ENCODE measurements around the gene MB21D2.

MB21D2 gene

DNA sequence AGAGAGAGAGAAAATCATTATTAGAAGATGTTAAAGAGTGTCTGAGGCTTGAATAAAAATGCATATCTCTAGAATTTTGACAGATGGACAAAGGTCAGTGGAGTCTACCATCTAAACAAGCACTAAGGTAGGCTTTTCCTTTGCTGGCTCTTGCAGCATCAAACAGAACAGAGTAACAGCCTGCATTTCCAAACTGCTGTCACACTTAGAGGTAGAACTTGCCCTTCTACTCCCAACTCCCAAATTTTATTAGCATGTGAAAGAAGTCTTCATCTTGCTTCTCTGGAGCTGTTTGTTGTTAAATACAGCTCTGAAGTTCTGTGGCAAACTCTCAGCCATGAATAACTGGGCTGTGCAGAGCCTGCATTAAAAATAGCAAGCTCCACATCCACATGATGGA is 4.1 kb upstream of the MB21D2 start:
- no peak for DNase-seq (ENCODE audit: low read depth in 2 of 2)

GRCh38 chr3:192920411-192920810 is 2.8 kb upstream of the MB21D2 start:
- no peak for DNase-seq (ENCODE audit: low read depth in 2 of 2)

DNA sequence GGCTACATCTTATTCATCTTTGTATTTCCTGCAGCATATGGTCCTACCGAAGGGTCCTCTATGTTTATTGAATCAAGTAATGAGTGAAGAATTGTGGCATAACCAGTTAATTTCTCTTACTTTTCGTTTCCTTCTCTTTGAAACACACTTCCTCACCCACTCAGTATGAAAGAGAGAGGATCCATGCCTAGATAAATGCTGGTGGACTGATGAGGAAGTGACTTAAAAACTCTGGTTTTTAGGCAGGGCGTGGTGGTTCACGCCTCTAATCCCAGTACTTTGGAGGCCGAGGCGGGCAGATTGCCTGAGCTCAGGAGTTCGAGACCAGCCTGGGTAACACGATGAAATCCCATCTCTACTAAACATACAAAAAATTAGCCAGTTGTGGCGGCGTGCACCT is 2.2 kb upstream of the MB21D2 start:
- no peak for DNase-seq (ENCODE audit: low read depth in 2 of 2)

- no peak for DNase-seq (ENCODE audit: low read depth in 2 of 2)
These were observed 576 bp upstream of the MB21D2 start for GRCh38 chr3:192918275-192918588.

DNA sequence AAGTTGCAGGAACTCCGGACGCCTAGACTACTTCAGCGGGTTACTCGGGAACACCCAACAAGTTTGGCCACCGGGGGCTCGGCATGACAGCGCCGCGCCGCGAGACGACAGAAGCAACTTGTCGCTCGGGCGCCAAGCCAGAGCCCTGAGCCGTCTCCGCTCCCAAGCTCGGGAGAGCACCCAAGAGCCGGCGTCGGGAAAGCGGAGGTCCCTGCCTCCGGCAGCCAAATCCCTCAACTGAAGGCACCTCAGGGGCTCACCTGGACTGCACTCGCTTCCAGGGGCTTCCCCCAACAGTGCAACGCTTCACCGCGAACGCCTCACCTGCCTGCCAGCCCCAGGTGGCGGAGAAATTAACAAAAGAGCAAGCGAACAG is 640 bp downstream of the MB21D2 start:
- DNase-seq (ENCODE audit: low read depth in 2 of 2) = no peak

GRCh38 chr3:192916371-192917027 is 1.2 kb downstream of the MB21D2 start:
- no peak for DNase-seq (ENCODE audit: low read depth in 2 of 2)

DNA sequence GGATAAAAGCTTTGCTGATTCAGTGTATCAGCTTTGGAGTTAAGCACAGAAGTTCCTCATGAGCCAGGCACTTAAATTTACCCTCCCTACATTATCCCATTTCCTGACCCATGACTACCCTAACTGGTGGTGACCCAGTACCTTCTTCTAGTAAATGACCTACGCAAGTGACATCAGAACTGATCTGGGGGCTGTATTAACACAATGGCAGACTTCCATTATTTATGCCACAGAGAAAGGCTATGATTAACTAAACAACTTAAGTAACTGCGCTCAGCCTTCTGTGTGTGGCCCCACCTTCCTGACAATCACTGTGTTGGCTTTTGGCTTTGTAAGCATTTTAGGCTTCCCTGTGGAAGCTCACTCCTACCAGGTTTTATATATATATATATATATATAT is 1.9 kb downstream of the MB21D2 start:
- DNase-seq (ENCODE audit: low read depth in 2 of 2) = no peak

DNA sequence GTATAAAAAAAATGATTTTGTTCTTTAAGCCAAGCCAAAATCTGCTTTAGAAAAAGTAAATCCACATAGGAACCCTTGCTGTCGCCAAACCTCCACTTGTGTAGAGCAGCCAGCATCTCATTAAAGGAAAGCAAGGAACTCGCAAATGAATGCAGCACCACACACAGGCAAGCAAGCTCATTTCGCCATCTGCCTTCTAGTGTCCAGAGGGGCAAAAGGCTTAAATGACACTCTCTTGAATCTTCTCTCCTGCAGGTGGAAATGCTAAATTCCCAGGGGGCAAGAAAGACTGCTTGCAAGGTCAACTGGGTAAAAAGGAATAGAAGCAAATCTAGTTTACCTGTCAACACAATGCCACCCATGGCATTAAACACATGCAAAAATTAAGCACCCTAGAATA is 2.4 kb downstream of the MB21D2 start:
- no peak for DNase-seq (ENCODE audit: low read depth in 2 of 2)

GRCh38 chr3:192914848-192915247 is 2.8 kb downstream of the MB21D2 start:
- no peak for DNase-seq (ENCODE audit: low read depth in 2 of 2)

DNA sequence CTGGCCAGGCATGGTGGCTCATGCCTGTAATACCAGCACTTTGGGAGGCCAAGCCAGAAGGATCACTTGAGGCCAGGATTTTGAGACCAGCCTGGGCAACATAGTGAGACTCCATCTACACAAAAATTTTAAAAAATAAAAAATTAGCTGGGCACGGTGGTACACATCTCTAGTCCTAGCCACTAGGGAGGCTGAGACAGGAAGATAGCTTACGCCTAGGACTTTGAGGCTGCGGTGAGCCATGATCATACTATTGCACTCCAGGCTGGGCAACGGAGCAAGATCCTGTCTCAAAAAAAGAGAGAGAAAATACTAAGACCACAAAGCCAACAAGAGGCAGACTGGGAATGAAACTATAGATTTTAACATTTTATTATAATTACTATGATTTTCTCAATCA is 4.1 kb downstream of the MB21D2 start:
- no peak for DNase-seq (ENCODE audit: low read depth in 2 of 2)

GRCh38 chr3:192911293-192911692 is 6.4 kb downstream of the MB21D2 start:
- DNase-seq (ENCODE audit: low read depth in 2 of 2) = no peak

DNA sequence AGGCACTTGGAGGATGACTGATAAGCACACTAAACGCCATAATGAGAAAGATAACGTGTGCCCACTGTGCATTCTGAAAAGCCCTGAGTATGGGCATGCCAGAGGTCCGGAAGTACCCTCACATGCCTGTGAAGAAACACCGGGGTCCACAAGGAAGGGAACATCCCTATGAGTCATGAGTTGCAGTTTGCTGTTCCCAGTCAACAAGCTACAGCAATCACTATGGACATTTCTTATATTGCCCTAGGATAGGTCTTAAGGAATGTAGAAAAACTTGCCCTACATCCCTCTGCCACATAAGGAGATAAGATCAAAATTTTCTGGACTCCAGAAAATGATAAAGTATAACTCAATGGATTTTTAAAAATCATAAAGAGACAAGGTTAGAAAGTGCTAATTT is 9.9 kb downstream of the MB21D2 start:
- no peak for DNase-seq (ENCODE audit: low read depth in 2 of 2)

GRCh38 chr3:192906940-192907339 is 10.7 kb downstream of the MB21D2 start:
- no peak for DNase-seq (ENCODE audit: low read depth in 2 of 2)

GRCh38 chr3:192905980-192906678 is 11.5 kb downstream of the MB21D2 start:
- no peak for DNase-seq (ENCODE audit: low read depth in 2 of 2)

- DNase-seq (ENCODE audit: low read depth in 2 of 2) = no peak
These were observed 12.9 kb downstream of the MB21D2 start for GRCh38 chr3:192904632-192905289.

- no peak for DNase-seq (ENCODE audit: low read depth in 2 of 2)
These were observed 15.1 kb downstream of the MB21D2 start for GRCh38 chr3:192902549-192902948.

DNA sequence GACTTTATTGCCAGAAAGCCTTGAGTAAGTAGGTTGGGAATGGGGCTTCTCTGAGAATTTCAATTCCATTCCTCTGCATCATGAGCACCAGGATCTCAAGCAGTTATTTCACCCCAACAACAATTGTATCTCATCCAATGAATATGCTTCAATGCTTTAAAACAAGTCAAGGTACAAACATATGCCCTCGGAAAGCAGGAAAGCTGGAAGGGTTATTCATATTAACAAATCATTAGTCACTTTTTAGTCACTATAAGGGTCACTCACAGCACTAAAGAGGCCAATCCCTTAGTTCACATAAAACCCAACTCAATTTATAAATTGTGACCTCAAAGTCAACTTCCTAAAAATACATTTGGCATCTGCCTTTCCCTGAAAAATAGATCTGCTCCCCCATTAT is 16.2 kb downstream of the MB21D2 start:
- DNase-seq (ENCODE audit: low read depth in 2 of 2) = no peak

GRCh38 chr3:192899540-192899982 is 18.1 kb downstream of the MB21D2 start:
- no peak for DNase-seq (ENCODE audit: low read depth in 2 of 2)

DNA sequence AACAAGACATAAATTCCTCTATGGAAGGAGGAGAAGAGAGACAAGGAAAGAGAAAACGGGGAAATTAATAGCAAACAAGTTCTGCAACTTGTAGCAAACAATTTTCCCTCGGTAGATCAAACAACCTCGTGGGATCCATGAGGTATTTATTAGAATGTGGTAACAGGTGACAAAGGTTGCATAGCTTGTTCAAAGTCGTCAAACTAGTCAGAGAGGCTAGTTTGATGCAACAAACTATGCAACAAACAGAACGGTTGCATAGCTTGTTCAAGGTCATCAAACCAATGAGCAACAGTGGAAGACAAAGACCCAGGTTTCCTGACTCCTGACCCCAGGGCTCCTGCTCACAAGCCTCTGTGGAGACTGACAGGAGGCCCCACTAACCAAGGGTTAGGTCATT is 20.7 kb downstream of the MB21D2 start:
- DNase-seq (ENCODE audit: low read depth in 2 of 2) = no peak

GRCh38 chr3:192896208-192896607 is 21.4 kb downstream of the MB21D2 start:
- no peak for DNase-seq (ENCODE audit: low read depth in 2 of 2)

DNA sequence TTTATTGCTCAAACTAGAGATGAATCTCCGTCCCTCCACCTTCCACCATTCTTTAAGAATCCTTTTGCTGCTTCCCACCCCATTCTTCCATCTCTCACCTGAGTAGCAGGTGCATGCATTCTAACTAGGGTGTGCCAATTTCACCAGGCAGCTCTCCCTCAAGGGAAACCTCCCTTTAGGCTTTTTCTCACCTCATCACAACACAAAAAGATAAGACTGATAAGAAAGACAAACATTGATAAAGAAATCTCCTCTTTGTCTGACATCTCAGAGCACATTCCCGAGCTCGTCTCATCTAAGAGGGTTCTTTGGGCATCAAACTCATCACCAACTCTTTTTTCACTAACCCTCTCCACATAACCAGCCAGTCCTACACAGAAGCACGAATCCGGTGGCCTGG is 23.0 kb downstream of the MB21D2 start:
- no peak for DNase-seq (ENCODE audit: low read depth in 2 of 2)

- DNase-seq (ENCODE audit: low read depth in 2 of 2) = peak; percentile 33 to 54
These were observed 24.5 kb downstream of the MB21D2 start for GRCh38 chr3:192892981-192893700.

All from stimulated activated CD8-positive, alpha-beta memory T cell treated with anti-CD3 and anti-CD28 coated beads, Interleukin-7, amount 100 ng/mL, for 4 hours (primary cell).